SH-SY5Y (cell line): Measurements from ENCODE around the gene RPS6KB2.

Source experiments
- GATA2 ChIP-seq: IDR thresholded peaks from 2 replicates; pipeline ENCODE4 v1.6.1; 2011; ENCODE audit warnings: mild to moderate bottlenecking, low read depth, low read length
- GATA3 ChIP-seq: IDR thresholded peaks from 2 replicates; pipeline ENCODE4 v1.6.1; 2011; ENCODE audit warnings: low read depth, mild to moderate bottlenecking, low read length, moderate library complexity

DNA sequence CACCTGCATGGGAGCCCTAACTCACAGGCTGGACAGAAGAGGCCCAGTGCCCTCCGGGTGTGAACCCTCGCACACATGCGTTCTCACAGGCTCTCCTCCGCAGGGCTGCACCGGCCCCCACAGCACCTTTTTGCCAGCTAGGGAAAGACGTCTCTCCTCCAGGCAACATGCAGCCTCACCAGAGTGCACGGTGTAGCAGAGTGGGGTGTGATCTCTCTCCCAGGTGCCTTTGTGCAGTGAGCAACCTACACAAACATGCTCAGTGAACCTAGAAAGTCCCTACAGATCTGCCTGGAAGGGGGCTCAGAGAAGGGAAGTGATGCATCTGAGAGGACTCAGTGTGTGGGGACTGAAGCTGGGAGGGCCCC is 16.5 kb upstream of the RPS6KB2 start:
- TF ChIP-seq GATA2 (no peak), GATA3 (no peak)
